ENCODE results near the gene AFF3.

GRCh38 chr2:99779276-99779675, 363.1 kb downstream of the AFF3 start:
- TF ChIP-seq EZH2 (IDR thresholded peaks at IDR 0.05; ENCODE audit: borderline replicate concordance, low read length), result no peak
- no peak for TF ChIP-seq CTCF (IDR thresholded peaks at IDR 0.05; ENCODE audit: low read length)

All from OCI-LY1 (cell line).